ENCODE data around the gene LAMA5.

- TF ChIP-seq CTCF (conservative IDR thresholded peaks at IDR 0.05; ENCODE audit: low read depth in 2 of 2) (no peak), ZNF462 (CRISPR knock-in tag; IDR thresholded peaks at IDR 0.05) (no peak), JUNB (IDR thresholded peaks at IDR 0.05; ENCODE audit: unreplicated experiment) (no peak), POLR2AphosphoS5 (IDR thresholded peaks at IDR 0.05; ENCODE audit: low read depth) (no peak), STAT1 (IDR thresholded peaks at IDR 0.05; ENCODE audit: unreplicated experiment) (no peak), EZH2 (IDR thresholded peaks at IDR 0.05; ENCODE audit: low read depth, unreplicated experiment) (no peak), NANOG (IDR thresholded peaks at IDR 0.05; ENCODE audit: borderline replicate concordance) (no peak), CREB1 (CRISPR knock-in tag; IDR thresholded peaks at IDR 0.05; ENCODE audit: low read depth) (no peak), ZNF114 (CRISPR knock-in tag; IDR thresholded peaks at IDR 0.05) (no peak), EZH2phosphoT487 (IDR thresholded peaks at IDR 0.05; ENCODE audit: unreplicated experiment) (no peak)
These were observed 105.0 kb downstream of the LAMA5 start for GRCh38 chr20:62262064-62262463.

All from GM23338 (cell line).